ENCODE data around the gene CTNND2.

GRCh38 chr5:11047030-11047429, 857.2 kb downstream of the CTNND2 start:
- no peak for TF ChIP-seq ATF3 (IDR thresholded peaks at IDR 0.05)
- no peak for TF ChIP-seq ATF3 (CRISPR knock-in tag; conservative IDR thresholded peaks at IDR 0.05)
- TF ChIP-seq ZNF24 (IDR thresholded peaks at IDR 0.05), result no peak
- no peak for TF ChIP-seq BRCA1 (IDR thresholded peaks at IDR 0.05)
- TF ChIP-seq BRCA1 (CRISPR knock-in tag; IDR thresholded peaks at IDR 0.05), result no peak
- no peak for TF ChIP-seq TAF1 (IDR thresholded peaks at IDR 0.05; ENCODE audit: control insufficient read depth, extremely low read depth, insufficient read depth, low read length, severe bottlenecking)
- no peak for TF ChIP-seq NCOR1 (IDR thresholded peaks at IDR 0.05)
- no peak for TF ChIP-seq HNRNPLL (IDR thresholded peaks at IDR 0.05; ENCODE audit: low read depth, low read length, poor library complexity, severe bottlenecking)
- TF ChIP-seq POLR2A (conservative IDR thresholded peaks at IDR 0.05), result no peak
- no peak for TF ChIP-seq ZBTB33 (CRISPR knock-in tag; IDR thresholded peaks at IDR 0.05)
- no peak for TF ChIP-seq DIDO1 (tag; IDR thresholded peaks at IDR 0.05; ENCODE audit: low read depth)
- TF ChIP-seq ZNF316 (IDR thresholded peaks at IDR 0.05), result no peak
- no peak for TF ChIP-seq POLR2B (IDR thresholded peaks at IDR 0.05; ENCODE audit: low read depth, partially characterized antibody)

Data from K562 (cell line).